CD14-positive monocyte (primary cell): ENCODE measurements around the gene IMMP2L. TPM values are rescaled to one million over a fixed set of nuclear protein-coding genes. Genes with fewer than 3 reads are reported as not detected.

ENCODE experiments used
- DNase-seq, 3 donors: peaks; one replicate each; pipeline ENCODE4 v3.0.0-alpha.2; 2011 to 2022
- H2AFZ ChIP-seq: 2 replicates; pipeline ENCODE4 v1.6.0; 2012; ENCODE audit warnings: mild to moderate bottlenecking, low read depth, low read length, inconsistent platforms; ENCODE audit not compliant: insufficient read depth, poor library complexity, severe bottlenecking
- H3K27ac ChIP-seq, 2 donors: 1 replicate in 1 of 2; 2 replicates in 1 of 2; pipeline ENCODE4 v1.5.1; 2012 to 2013; ENCODE audit warnings: low read length in 2 of 2, control low read depth in 1 of 2, inconsistent platforms in 1 of 2, low read depth in 1 of 2, mild to moderate bottlenecking in 1 of 2
- H3K27me3 ChIP-seq, 2 donors: one replicate each; pipeline versions ENCODE4 v1.6.0 to v1.6.1; 2011 to 2013; ENCODE audit warnings: low read length in 2 of 2; ENCODE audit not compliant: control insufficient read depth in 2 of 2, insufficient read depth in 2 of 2
- H3K36me3 ChIP-seq, 2 donors: replicated peaks in 1 of 2; 1 replicate in 1 of 2; 2 replicates in 1 of 2; pipeline versions ENCODE4 v1.5.1 to v1.6.1; 2012 to 2013; ENCODE audit warnings: low read length in 2 of 2, control low read depth in 1 of 2, inconsistent platforms in 1 of 2, mild to moderate bottlenecking in 1 of 2; ENCODE audit not compliant: insufficient read depth in 2 of 2, control insufficient read depth in 1 of 2
- H3K4me1 ChIP-seq, 2 donors: 1 replicate in 1 of 2; 2 replicates in 1 of 2; pipeline versions ENCODE4 v1.5.1 to v1.6.1; 2012 to 2013; ENCODE audit warnings: low read length in 2 of 2, control low read depth in 1 of 2, inconsistent platforms in 1 of 2, mild to moderate bottlenecking in 1 of 2, moderate library complexity in 1 of 2; ENCODE audit not compliant: insufficient read depth in 2 of 2, control insufficient read depth in 1 of 2
- H3K4me2 ChIP-seq: replicated peaks from 2 replicates; pipeline ENCODE3; 2012; ENCODE audit warnings: low read length, moderate library complexity, mild to moderate bottlenecking; ENCODE audit not compliant: poor library complexity, severe bottlenecking; ENCODE audit errors: extremely low read depth
- H3K4me3 ChIP-seq, 3 experiments: fragments of 200-600 bp in 1 of 3; sonication (generic) in 1 of 3; replicated peaks in 1 of 3; 1 replicate in 2 of 3; 2 replicates in 1 of 3; pipeline ENCODE4 v1.5.1; 2011 to 2013; ENCODE audit warnings: low read length in 3 of 3, mild to moderate bottlenecking in 3 of 3, control low read depth in 2 of 3, low read depth in 2 of 3, inconsistent platforms in 1 of 3, moderate library complexity in 1 of 3
- H3K79me2 ChIP-seq: 2 replicates; pipeline ENCODE4 v1.6.0; 2012; ENCODE audit warnings: mild to moderate bottlenecking, control low read depth, inconsistent platforms, low read length, moderate library complexity; ENCODE audit not compliant: insufficient read depth
- H3K9ac ChIP-seq: 2 replicates; pipeline ENCODE4 v1.6.0; 2017; ENCODE audit warnings: low read length, mild to moderate bottlenecking; ENCODE audit not compliant: insufficient read depth, poor library complexity, severe bottlenecking
- H3K9me3 ChIP-seq, 2 donors: replicated peaks in 1 of 2; 1 replicate in 1 of 2; 2 replicates in 1 of 2; pipeline versions ENCODE4 v1.5.1 to v1.6.1; 2012 to 2013; ENCODE audit warnings: low read length in 2 of 2, control low read depth in 1 of 2; ENCODE audit not compliant: control insufficient read depth in 1 of 2, insufficient read depth in 1 of 2
- H4K20me1 ChIP-seq: 2 replicates; pipeline ENCODE4 v1.6.0; 2012; ENCODE audit warnings: mild to moderate bottlenecking, low read length, control low read depth, moderate library complexity; ENCODE audit not compliant: insufficient read depth
- H3K27ac Mint-ChIP-seq, 7 donors: one replicate each; pipeline ENCODE4 v1.8.0; 2020; ENCODE audit warnings: mild to moderate bottlenecking in 7 of 7, mixed read lengths in 7 of 7, moderate library complexity in 6 of 7, inconsistent platforms in 2 of 7
- H3K27me3 Mint-ChIP-seq, 3 donors: one replicate each; pipeline ENCODE4 v1.8.0; 2021 to 2022; ENCODE audit warnings: low read depth in 3 of 3, mild to moderate bottlenecking in 3 of 3, mixed read lengths in 3 of 3, moderate library complexity in 3 of 3, inconsistent platforms in 1 of 3
- H3K36me3 Mint-ChIP-seq, 2 donors: one replicate each; pipeline ENCODE4 v1.8.0; 2020; ENCODE audit warnings: mixed read lengths in 2 of 2, inconsistent platforms in 1 of 2, mild to moderate bottlenecking in 1 of 2
- H3K4me1 Mint-ChIP-seq: one replicate; pipeline ENCODE4 v1.8.0; 2020; ENCODE audit warnings: mild to moderate bottlenecking, mixed read lengths
- H3K4me3 Mint-ChIP-seq, 2 donors: one replicate each; pipeline ENCODE4 v1.8.0; 2020; ENCODE audit warnings: mild to moderate bottlenecking in 2 of 2, mixed read lengths in 2 of 2, moderate library complexity in 1 of 2
- H3K9me3 Mint-ChIP-seq, 7 donors: one replicate each; pipeline ENCODE4 v1.8.0; 2020 to 2022; ENCODE audit warnings: mixed read lengths in 7 of 7, mild to moderate bottlenecking in 6 of 7, moderate library complexity in 6 of 7, inconsistent platforms in 2 of 7
- CTCF ChIP-seq: fragments of 200-600 bp; IDR thresholded peaks from one replicate; pipeline ENCODE4 v1.8.0; 2022; ENCODE audit warnings: antibody characterized with exemption, mild to moderate bottlenecking
- WGBS: methylation state at CpG from one replicate; pipeline ENCODE4 v1.1.5; 2013; ENCODE audit warnings: missing lambda C conversion rate; ENCODE audit not compliant: insufficient coverage; 5-methylcytosine and 5-hydroxymethylcytosine counted together
- intact Hi-C, 2 donors: fragments of 100-400 bp; cut with micrococcal nuclease; formaldehyde crosslinking; loops; one replicate each; pipeline versions ENCODE4 v1.15.0 to v1.15.1; 2023
- polyA plus RNA-seq, 3 donors: library from polyadenylated mRNA; depleted of rRNA in 1 of 3; unstranded in 2 of 3; stranded (reverse) in 1 of 3; fragments of 300-500 nt in 2 of 3; fragments of >200 nt in 1 of 3; fragmentation: Illumina TruSeq in 2 of 3; gene quantifications; 1 replicate in 2 of 3; 2 replicates in 1 of 3; pipeline ENCODE4 v1.2.3, GENCODE V29; 2012 to 2021

Gene IMMP2L
- polyA plus RNA-seq, 3 donors = 1.9 to 6.4 (median 6.2) TPM

DNA sequence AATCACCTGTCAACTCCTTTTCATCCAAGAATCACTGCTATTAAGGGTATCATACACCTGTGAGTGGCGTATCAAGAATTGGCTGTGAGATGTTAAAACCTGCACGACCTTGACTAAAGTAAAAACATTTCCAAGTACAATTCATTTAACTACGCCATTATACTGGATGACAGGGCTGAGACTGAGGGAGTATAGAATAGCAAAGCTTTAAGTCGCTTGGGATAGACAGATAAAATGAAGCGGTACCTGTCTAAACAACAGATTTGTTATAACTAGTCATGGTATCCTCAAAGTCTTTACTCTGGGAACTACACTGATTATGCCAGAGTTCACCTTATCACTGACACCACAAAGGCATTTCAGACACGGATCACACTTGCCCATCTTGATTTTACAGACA is 837.5 kb downstream of the IMMP2L start:
- peaks cover 0 to 4% of the 10 kb centered on the region in 2 donors for H3K9me3 ChIP-seq
- no peak overlapping the region for H3K4me3 ChIP-seq
- Mint-ChIP-seq H3K9me3 (peaks cover 0 to 4% (median 2%) of the 10 kb centered on the region in 7 donors), H3K36me3 (no peaks in the 10 kb centered on the region), H3K27ac (no peak overlapping the region), H3K27me3 (peaks cover 0 to 1% (median 0%) of the 10 kb centered on the region in 3 donors), H3K4me3 (no peak overlapping the region), H3K4me1 (no peaks in the 10 kb centered on the region)
- no peak overlapping the region for H3K27ac ChIP-seq
- no peak for DNase-seq
- H3K9ac ChIP-seq = no peak overlapping the region
- no CpG with 5 or more reads among the region's 6 CpGs for WGBS
- no peaks in the 10 kb centered on the region for H3K4me1 ChIP-seq
- intact Hi-C loops = no loop called here
- H3K27me3 ChIP-seq = no peaks in the 10 kb centered on the region
- no peak overlapping the region for H3K4me2 ChIP-seq
- no peaks in the 10 kb centered on the region for H4K20me1 ChIP-seq
- H3K79me2 ChIP-seq = no peaks in the 10 kb centered on the region
- no peak for TF ChIP-seq CTCF
- H3K36me3 ChIP-seq = no peaks in the 10 kb centered on the region
- no peak overlapping the region for H2AFZ ChIP-seq

GRCh38 chr7:110721395-110721794 is 840.9 kb downstream of the IMMP2L start:
- peaks cover 2 to 7% (median 5%) of the 10 kb centered on the region in 7 donors for H3K9me3 Mint-ChIP-seq
- no peak overlapping the region for H3K4me3 ChIP-seq
- no peak overlapping the region for H3K4me3 Mint-ChIP-seq
- no peaks in the 10 kb centered on the region for H3K27me3 ChIP-seq
- no peaks in the 10 kb centered on the region for H3K36me3 ChIP-seq
- H3K9me3 ChIP-seq = peaks cover 4 to 5% of the 10 kb centered on the region in 2 donors
- H3K27me3 Mint-ChIP-seq = peaks cover 0 to 1% (median 0%) of the 10 kb centered on the region in 3 donors
- WGBS = 100% methylated on average over 1 of the region's 2 CpGs
- H3K36me3 Mint-ChIP-seq = no peaks in the 10 kb centered on the region
- no peaks in the 10 kb centered on the region for H3K4me1 ChIP-seq
- intact Hi-C loops = no loop called here
- H4K20me1 ChIP-seq = no peaks in the 10 kb centered on the region
- DNase-seq = no peak
- no peak overlapping the region for H3K27ac ChIP-seq
- no peaks in the 10 kb centered on the region for H3K79me2 ChIP-seq
- no peak overlapping the region for H3K27ac Mint-ChIP-seq
- H3K9ac ChIP-seq = no peak overlapping the region
- H3K4me2 ChIP-seq = no peak overlapping the region
- no peaks in the 10 kb centered on the region for H3K4me1 Mint-ChIP-seq
- no peak overlapping the region for H2AFZ ChIP-seq
- no peak for TF ChIP-seq CTCF
